Effector memory CD8-positive, alpha-beta T cell (primary cell): Measurements from ENCODE around the gene ANKRD65.
"Not testable (repeated sequence)": the region's sequence is repeated elsewhere in the genome, so short reads cannot be mapped to it uniquely, and the experiment has no call there.

ENCODE experiments used
- ATAC-seq: fragments of 150-1000 bp; cut with Tn5 transposase; replicated peaks from 2 replicates; pipeline ENCODE4 v1.10.0; 2021; ENCODE audit warnings: mild to moderate bottlenecking, moderate library complexity
- DNase-seq, 3 experiments: peaks; one replicate each; pipeline ENCODE4 v3.0.0; 2021
- H3K27ac Mint-ChIP-seq, 2 donors: one replicate each; pipeline ENCODE4 v1.8.0; 2022; ENCODE audit warnings: mild to moderate bottlenecking in 2 of 2, mixed read lengths in 2 of 2, moderate library complexity in 2 of 2
- H3K27me3 Mint-ChIP-seq, 2 donors: one replicate each; pipeline ENCODE4 v1.8.0; 2022; ENCODE audit warnings: mixed read lengths in 2 of 2
- H3K36me3 Mint-ChIP-seq: one replicate; pipeline ENCODE4 v1.8.0; 2022; ENCODE audit warnings: mild to moderate bottlenecking, moderate library complexity, mixed read lengths; ENCODE audit not compliant: insufficient read depth
- H3K4me1 Mint-ChIP-seq, 2 donors: one replicate each; pipeline ENCODE4 v1.8.0; 2022; ENCODE audit warnings: low read depth in 2 of 2, mixed read lengths in 2 of 2
- H3K4me3 Mint-ChIP-seq, 2 donors: one replicate each; pipeline ENCODE4 v1.8.0; 2022; ENCODE audit warnings: mild to moderate bottlenecking in 2 of 2, mixed read lengths in 2 of 2, moderate library complexity in 2 of 2
- H3K9me3 Mint-ChIP-seq, 2 donors: one replicate each; pipeline ENCODE4 v1.8.0; 2022; ENCODE audit warnings: mixed read lengths in 2 of 2

The ANKRD65 gene

GRCh38 chr1:1452882-1453281, 31.8 kb upstream of the ANKRD65 start:
- H3K36me3 Mint-ChIP-seq = no peaks in the 10 kb centered on the region
- peaks cover 0 to 11% of the 10 kb centered on the region in 2 donors for H3K27me3 Mint-ChIP-seq
- no peak overlapping the region for H3K27ac Mint-ChIP-seq
- no peaks in the 10 kb centered on the region for H3K4me1 Mint-ChIP-seq
- DNase-seq = no peak
- no peak overlapping the region for H3K4me3 Mint-ChIP-seq
- no peak for ATAC-seq
- H3K9me3 Mint-ChIP-seq = no peaks in the 10 kb centered on the region

DNA sequence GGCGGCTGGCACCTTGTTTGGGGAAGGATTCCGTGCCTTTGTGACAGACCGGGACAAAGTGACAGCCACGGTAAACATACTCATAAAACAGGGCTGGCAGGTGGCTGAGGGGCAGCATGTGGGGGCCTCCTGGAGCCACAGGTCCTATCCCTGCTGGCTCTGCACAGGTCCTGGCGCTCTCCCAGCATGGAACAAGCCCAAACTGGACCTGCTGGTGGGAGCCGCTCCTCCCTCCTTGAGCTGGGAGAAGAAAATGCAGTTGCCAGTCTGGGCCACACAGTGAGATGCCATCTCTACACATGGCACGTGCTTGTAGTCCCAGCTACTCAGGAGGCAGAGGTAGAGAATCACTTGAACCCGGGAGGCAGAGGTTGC, 31.3 kb upstream of the ANKRD65 start:
- H3K4me3 Mint-ChIP-seq, H3K36me3 Mint-ChIP-seq, H3K4me1 Mint-ChIP-seq, H3K9me3 Mint-ChIP-seq, ATAC-seq, H3K27ac Mint-ChIP-seq, DNase-seq: not testable (repeated sequence)
- peaks cover 0 to 11% of the 10 kb centered on the region in 2 donors for H3K27me3 Mint-ChIP-seq

DNA sequence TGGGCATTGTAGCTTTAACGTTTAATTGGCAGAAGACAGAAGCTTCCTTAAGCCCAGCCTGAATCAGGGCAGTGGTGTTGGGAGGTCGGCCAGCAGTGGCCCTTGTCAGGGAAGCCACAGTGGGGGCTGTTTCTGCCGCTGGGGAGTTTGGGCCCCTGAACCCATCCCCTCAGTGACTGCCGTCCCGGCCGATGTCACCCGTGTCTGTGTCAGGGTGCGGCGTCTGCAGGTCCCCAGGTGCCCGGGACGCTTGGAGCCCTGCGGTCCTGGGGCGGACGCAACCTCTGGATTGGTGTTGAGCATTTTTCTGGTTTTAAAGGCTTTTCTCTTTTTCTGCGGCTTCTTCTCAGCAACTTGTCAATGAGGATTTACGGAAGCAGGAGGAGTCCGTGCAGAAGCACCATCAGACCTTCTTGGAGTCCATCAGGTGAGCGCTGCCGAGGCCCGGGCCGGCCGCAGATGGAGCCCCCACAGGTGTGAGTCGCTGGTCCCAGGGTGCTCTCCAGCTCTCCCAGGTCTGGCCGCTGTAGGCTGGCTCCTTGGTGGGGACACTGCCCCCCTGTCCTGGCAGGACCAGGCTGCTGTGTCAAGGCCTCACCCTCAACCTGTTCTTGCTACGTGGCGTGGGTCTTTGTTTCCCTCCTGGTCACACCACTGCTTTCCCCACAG, 30.8 kb upstream of the ANKRD65 start:
- no peak for ATAC-seq
- DNase-seq = no peak
- H3K9me3 Mint-ChIP-seq = no peaks in the 10 kb centered on the region
- H3K4me3 Mint-ChIP-seq = no peak overlapping the region
- no peaks in the 10 kb centered on the region for H3K4me1 Mint-ChIP-seq
- H3K27ac Mint-ChIP-seq = no peak overlapping the region
- H3K27me3 Mint-ChIP-seq = peaks cover 0 to 11% of the 10 kb centered on the region in 2 donors
- H3K36me3 Mint-ChIP-seq = no peaks in the 10 kb centered on the region

GRCh38 chr1:1450616-1451015, 29.5 kb upstream of the ANKRD65 start:
- not testable (repeated sequence) for H3K4me3 Mint-ChIP-seq, H3K9me3 Mint-ChIP-seq, H3K36me3 Mint-ChIP-seq, H3K27ac Mint-ChIP-seq, H3K4me1 Mint-ChIP-seq, ATAC-seq, DNase-seq
- peaks cover 0 to 11% of the 10 kb centered on the region in 2 donors for H3K27me3 Mint-ChIP-seq

- no peaks in the 10 kb centered on the region for H3K36me3 Mint-ChIP-seq
- no peak within 1 kb of the TSS for H3K4me3 Mint-ChIP-seq
- H3K27me3 Mint-ChIP-seq = peaks cover 0 to 12% of the 10 kb centered on the region in 2 donors
- no peaks in the 10 kb centered on the region for H3K9me3 Mint-ChIP-seq
- ATAC-seq (no peak), DNase-seq (no peak)
- H3K4me1 Mint-ChIP-seq = no peaks in the 10 kb centered on the region
- H3K27ac Mint-ChIP-seq = peak within 1 kb of the TSS in 1 of 2 donors; percentile 1
These were observed 28.1 kb upstream of the ANKRD65 start, which contains the start of gene ATAD3C for GRCh38 chr1:1449099-1449739. Gene ATAD3C (plus strand): TSS chr1:1449689. CDS start chr1:1450684, 995 bp downstream.

GRCh38 chr1:1446631-1447030, 25.6 kb upstream of the ANKRD65 start:
- not testable (repeated sequence) for ATAC-seq

GRCh38 chr1:1442069-1442770, 21.1 kb upstream of the ANKRD65 start:
- H3K27ac Mint-ChIP-seq = no peak overlapping the region
- ATAC-seq (no peak), DNase-seq (no peak)
- no peak overlapping the region for H3K4me3 Mint-ChIP-seq
- no peaks in the 10 kb centered on the region for H3K9me3 Mint-ChIP-seq
- no peaks in the 10 kb centered on the region for H3K4me1 Mint-ChIP-seq
- no peaks in the 10 kb centered on the region for H3K36me3 Mint-ChIP-seq
- H3K27me3 Mint-ChIP-seq = peaks cover 0 to 22% of the 10 kb centered on the region in 2 donors

More at GRCh38 chr1:1446631-1447030, 25.6 kb upstream of the ANKRD65 start:
- DNase-seq, H3K9me3 Mint-ChIP-seq, H3K36me3 Mint-ChIP-seq, H3K4me1 Mint-ChIP-seq, H3K27ac Mint-ChIP-seq, H3K4me3 Mint-ChIP-seq: not testable (repeated sequence)
- H3K27me3 Mint-ChIP-seq = peaks cover 0 to 18% of the 10 kb centered on the region in 2 donors

DNA sequence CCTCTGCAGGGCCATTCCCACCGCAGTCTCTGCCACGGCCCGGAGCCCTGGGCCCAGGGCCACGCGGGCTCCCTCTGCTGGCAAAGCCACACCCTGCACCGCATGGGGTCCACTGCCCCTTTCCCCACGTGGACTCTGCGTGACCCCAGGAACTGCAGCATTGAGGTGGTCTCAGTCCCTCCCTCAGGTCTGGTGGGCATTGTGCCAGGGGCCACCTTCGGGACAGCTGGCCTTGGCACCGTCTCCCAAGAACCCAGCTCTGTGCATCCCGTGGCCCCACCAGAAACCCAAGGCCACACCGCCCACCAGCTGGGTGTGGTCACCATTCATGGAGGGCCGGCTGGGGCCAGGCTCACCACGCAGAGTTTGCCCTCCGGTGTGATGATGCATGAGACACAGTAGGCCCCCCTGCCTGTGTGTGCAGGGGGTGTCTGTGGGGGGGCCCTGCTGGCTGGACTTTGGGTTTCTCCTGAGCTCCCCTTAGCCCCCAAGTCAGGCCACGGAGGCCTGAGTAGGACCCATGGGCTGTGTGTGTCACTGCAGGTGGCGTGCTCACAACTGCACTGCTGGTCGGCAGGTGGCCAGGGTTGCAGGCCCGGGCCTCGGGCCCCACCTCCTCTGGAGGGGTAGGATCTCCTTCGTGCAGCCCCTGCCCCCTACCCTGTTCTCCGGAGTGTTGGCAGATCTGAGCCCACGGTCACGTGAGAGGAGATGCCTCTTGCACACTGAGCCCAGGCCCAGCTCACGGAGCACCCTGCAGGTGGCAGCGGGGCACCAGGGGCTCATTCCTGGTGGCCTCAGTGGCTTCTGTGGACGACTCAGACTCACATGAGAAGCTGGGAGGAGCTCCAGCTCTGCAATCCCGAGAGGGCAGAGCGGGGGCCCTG, 20.2 kb upstream of the ANKRD65 start:
- H3K4me3 Mint-ChIP-seq = no peak overlapping the region
- DNase-seq (peak; percentile 34 to 51 (median 50)), ATAC-seq (peak; percentile 93)
- H3K4me1 Mint-ChIP-seq = no peaks in the 10 kb centered on the region
- H3K27me3 Mint-ChIP-seq = peaks cover 3 to 26% of the 10 kb centered on the region in 2 donors
- no peak overlapping the region for H3K27ac Mint-ChIP-seq
- H3K36me3 Mint-ChIP-seq = no peaks in the 10 kb centered on the region
- H3K9me3 Mint-ChIP-seq = no peaks in the 10 kb centered on the region

GRCh38 chr1:1440262-1441001, 19.4 kb upstream of the ANKRD65 start:
- ATAC-seq (no peak), DNase-seq (no peak)
- Mint-ChIP-seq H3K27me3 (peaks cover 4 to 30% of the 10 kb centered on the region in 2 donors), H3K27ac (no peak overlapping the region), H3K36me3 (no peaks in the 10 kb centered on the region), H3K9me3 (no peaks in the 10 kb centered on the region), H3K4me1 (no peaks in the 10 kb centered on the region), H3K4me3 (no peak overlapping the region)

- H3K4me3 Mint-ChIP-seq = no peak overlapping the region
- no peaks in the 10 kb centered on the region for H3K9me3 Mint-ChIP-seq
- ATAC-seq = no peak
- no peak overlapping the region for H3K27ac Mint-ChIP-seq
- H3K27me3 Mint-ChIP-seq = peaks cover 10 to 37% of the 10 kb centered on the region in 2 donors
- H3K36me3 Mint-ChIP-seq = no peaks in the 10 kb centered on the region
- DNase-seq = no peak
- peaks cover 0 to 5% of the 10 kb centered on the region in 2 donors for H3K4me1 Mint-ChIP-seq
These were observed 18.6 kb upstream of the ANKRD65 start for GRCh38 chr1:1439546-1440261.

DNA sequence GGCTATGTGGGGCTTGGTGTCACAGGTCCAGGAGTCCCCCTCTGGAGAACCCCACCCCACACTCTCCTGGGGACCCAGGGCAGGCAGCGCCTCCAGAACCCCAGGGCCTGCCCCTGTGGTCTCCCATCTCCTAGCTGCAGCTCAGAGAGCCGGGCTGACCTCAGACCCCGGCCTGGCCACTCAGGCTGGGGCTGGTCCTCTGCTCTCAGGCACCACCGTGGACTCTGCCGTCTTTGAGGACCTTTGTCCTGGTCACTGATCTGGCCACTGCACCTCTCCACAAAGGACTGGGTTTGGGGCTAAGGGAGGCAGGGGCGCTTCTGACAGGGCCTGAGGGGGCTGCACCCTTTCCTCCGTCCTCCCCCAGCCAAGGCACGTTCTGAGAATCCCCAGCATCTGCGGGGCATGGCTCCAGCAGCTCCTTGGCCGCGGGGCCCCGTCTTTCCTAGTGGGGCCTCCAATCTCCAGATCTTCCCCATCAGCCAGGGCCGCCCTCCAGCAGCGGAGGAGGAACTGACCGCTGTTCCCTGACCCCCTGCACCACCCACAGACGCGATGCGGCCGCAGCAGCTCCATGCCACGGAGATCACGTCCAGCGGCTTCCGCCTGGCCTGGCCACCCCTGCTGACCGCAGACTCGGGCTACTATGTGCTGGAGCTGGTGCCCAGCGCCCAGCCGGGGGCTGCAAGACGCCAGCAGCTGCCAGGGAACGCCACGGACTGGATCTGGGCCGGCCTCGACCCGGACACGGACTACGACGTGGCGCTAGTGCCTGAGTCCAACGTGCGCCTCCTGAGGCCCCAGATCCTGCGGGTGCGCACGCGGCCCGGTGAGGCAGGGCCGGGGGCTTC, 17.7 kb upstream of the ANKRD65 start:
- Mint-ChIP-seq H3K9me3 (no peaks in the 10 kb centered on the region), H3K36me3 (no peaks in the 10 kb centered on the region), H3K4me1 (peaks cover 0 to 5% of the 10 kb centered on the region in 2 donors), H3K27ac (no peak overlapping the region), H3K4me3 (no peak overlapping the region), H3K27me3 (peaks cover 10 to 41% of the 10 kb centered on the region in 2 donors)
- no peak for DNase-seq
- no peak for ATAC-seq
